Peyer's patch (tissue), 4 donors: ENCODE data around the gene AFDN. TPM values are rescaled to one million over a fixed set of nuclear protein-coding genes. Genes with fewer than 3 reads are reported as not detected.

Source experiments
- DNase-seq, 3 donors: peaks; one replicate each; pipeline ENCODE4 v3.0.0-alpha.2; 2017 to 2019
- H3K27ac ChIP-seq, 4 donors: fragments of 200-600 bp; sonication (generic); one replicate each; pipeline ENCODE4 v1.5.1; 2016 to 2019
- H3K27me3 ChIP-seq, 2 donors: fragments of 200-600 bp; sonication (generic); one replicate each; pipeline ENCODE4 v1.5.1; 2019
- H3K36me3 ChIP-seq, 3 donors: fragments of 200-600 bp; sonication (generic); one replicate each; pipeline ENCODE4 v1.5.1; 2016 to 2019
- H3K4me1 ChIP-seq, 4 donors: fragments of 200-600 bp; sonication (generic); one replicate each; pipeline ENCODE4 v1.5.1; 2016 to 2019
- H3K4me3 ChIP-seq, 4 donors: fragments of 200-600 bp; sonication (generic); 1 replicate in 3 of 4; 2 replicates in 1 of 4; pipeline ENCODE4 v1.5.1; 2016 to 2019; ENCODE audit warnings: mild to moderate bottlenecking in 1 of 4
- H3K9me3 ChIP-seq, 4 donors: fragments of 200-600 bp; sonication (generic); one replicate each; pipeline ENCODE4 v1.5.1; 2016 to 2019; ENCODE audit warnings: mild to moderate bottlenecking in 1 of 4
- CTCF ChIP-seq, 6 experiments: fragments of 450-650 bp in 4 of 6; fragments of 200-600 bp in 2 of 6; sonication (generic) in 1 of 6; IDR thresholded peaks; one replicate each; pipeline ENCODE4 v1.5.1; 2017 to 2019; ENCODE audit warnings: antibody characterized with exemption in 6 of 6, mild to moderate bottlenecking in 3 of 6, moderate library complexity in 1 of 6
- POLR2A ChIP-seq, 2 donors: fragments of 450-650 bp; IDR thresholded peaks; one replicate each; pipeline ENCODE4 v1.5.1; 2017; ENCODE audit warnings: antibody characterized with exemption in 2 of 2, mild to moderate bottlenecking in 2 of 2, moderate library complexity in 2 of 2
- total RNA-seq, 4 donors: library from RNA; depleted of rRNA; stranded (reverse); fragments of >200 nt; gene quantifications; one replicate each; pipeline ENCODE4 v1.1.0, GENCODE V29; 2016

AFDN gene
- total RNA-seq, 4 donors from 2014 or later, result 265 to 326 (median 313) TPM

GRCh38 chr6:167946007-167946406, 119.3 kb downstream of the AFDN start:
- H3K27ac ChIP-seq, result no peak overlapping the region
- no peaks in the 10 kb centered on the region for H3K9me3 ChIP-seq
- no peak for TF ChIP-seq CTCF (IDR thresholded peaks at IDR 0.05)
- TF ChIP-seq POLR2A (IDR thresholded peaks at IDR 0.05), result no peak
- H3K36me3 ChIP-seq, result peaks cover 0 to 81% (median 0%) of the 10 kb centered on the region in 3 donors
- no peaks in the 10 kb centered on the region for H3K27me3 ChIP-seq
- H3K4me3 ChIP-seq, result no peak overlapping the region
- no peak for DNase-seq
- no peaks in the 10 kb centered on the region for H3K4me1 ChIP-seq

- H3K27ac ChIP-seq, result no peak overlapping the region
- H3K36me3 ChIP-seq, result peaks cover 0 to 86% (median 0%) of the 10 kb centered on the region in 3 donors
Measured at GRCh38 chr6:167946604-167947003, 119.9 kb downstream of the AFDN start.

GRCh38 chr6:167947716-167948115, 121.0 kb downstream of the AFDN start:
- H3K36me3 ChIP-seq, result peaks cover 0 to 97% (median 0%) of the 10 kb centered on the region in 3 donors

More at GRCh38 chr6:167946604-167947003, 119.9 kb downstream of the AFDN start:
- Histone ChIP-seq H3K4me1 (no peaks in the 10 kb centered on the region), H3K4me3 (no peak overlapping the region), H3K9me3 (no peaks in the 10 kb centered on the region), H3K27me3 (no peaks in the 10 kb centered on the region)
- DNase-seq, result no peak
- TF ChIP-seq CTCF (IDR thresholded peaks at IDR 0.05) (no peak), POLR2A (IDR thresholded peaks at IDR 0.05) (no peak)

GRCh38 chr6:167948716-167949115, 122.0 kb downstream of the AFDN start:
- Histone ChIP-seq H3K36me3 (peaks cover 0 to 88% (median 0%) of the 10 kb centered on the region in 3 donors), H3K4me3 (no peak overlapping the region), H3K27ac (no peak overlapping the region), H3K27me3 (no peaks in the 10 kb centered on the region), H3K9me3 (no peaks in the 10 kb centered on the region), H3K4me1 (no peaks in the 10 kb centered on the region)
- DNase-seq, result no peak
- no peak for TF ChIP-seq POLR2A (IDR thresholded peaks at IDR 0.05)
- no peak for TF ChIP-seq CTCF (IDR thresholded peaks at IDR 0.05)

More at GRCh38 chr6:167947716-167948115, 121.0 kb downstream of the AFDN start:
- Histone ChIP-seq H3K4me1 (no peaks in the 10 kb centered on the region), H3K27me3 (no peaks in the 10 kb centered on the region), H3K4me3 (no peak overlapping the region), H3K9me3 (no peaks in the 10 kb centered on the region), H3K27ac (no peak overlapping the region)
- no peak for DNase-seq
- no peak for TF ChIP-seq CTCF (IDR thresholded peaks at IDR 0.05)
- TF ChIP-seq POLR2A (IDR thresholded peaks at IDR 0.05), result no peak

GRCh38 chr6:167949121-167949684, 122.5 kb downstream of the AFDN start:
- H3K9me3 ChIP-seq, result no peaks in the 10 kb centered on the region
- no peak for TF ChIP-seq CTCF (IDR thresholded peaks at IDR 0.05)
- TF ChIP-seq POLR2A (IDR thresholded peaks at IDR 0.05), result no peak
- no peak for DNase-seq
- no peak overlapping the region for H3K27ac ChIP-seq
- H3K27me3 ChIP-seq, result no peaks in the 10 kb centered on the region
- no peak overlapping the region for H3K4me3 ChIP-seq
- H3K36me3 ChIP-seq, result peaks cover 0 to 83% (median 0%) of the 10 kb centered on the region in 3 donors
- no peaks in the 10 kb centered on the region for H3K4me1 ChIP-seq
